Uterus (tissue), 4 donors: ENCODE results near the gene TTC16. TPM values are rescaled to one million over a fixed set of nuclear protein-coding genes. Genes with fewer than 3 reads are reported as not detected.

ENCODE experiments used
- DNase-seq, 2 donors: peaks; one replicate each; pipeline ENCODE4 v3.0.0-alpha.2; 2019 to 2020
- H3K27ac ChIP-seq, 2 donors: fragments of 200-600 bp; sonication (generic); 1 replicate in 1 of 2; 2 replicates in 1 of 2; pipeline ENCODE4 v1.5.1; 2016 to 2018
- H3K27me3 ChIP-seq, 2 donors: fragments of 200-600 bp; sonication (generic); one replicate each; pipeline ENCODE4 v1.5.1; 2018 to 2019; ENCODE audit warnings: control low read depth in 1 of 2
- H3K36me3 ChIP-seq, 2 donors: fragments of 200-600 bp; sonication (generic); one replicate each; pipeline ENCODE4 v1.5.1; 2019; ENCODE audit warnings: control low read depth in 1 of 2
- H3K4me1 ChIP-seq, 2 donors: fragments of 200-600 bp; sonication (generic); one replicate each; pipeline ENCODE4 v1.5.1; 2018 to 2019; ENCODE audit warnings: control low read depth in 1 of 2
- H3K4me3 ChIP-seq, 2 donors: fragments of 200-600 bp; sonication (generic); 1 replicate in 1 of 2; 2 replicates in 1 of 2; pipeline ENCODE4 v1.5.1; 2018 to 2019; ENCODE audit warnings: mild to moderate bottlenecking in 1 of 2
- H3K9me3 ChIP-seq, 2 donors: fragments of 200-600 bp; sonication (generic); one replicate each; pipeline ENCODE4 v1.5.1; 2019; ENCODE audit warnings: control low read depth in 1 of 2
- CTCF ChIP-seq, 4 experiments: fragments of 200-600 bp in 2 of 4; fragments of 450-650 bp in 2 of 4; sonication (generic) in 2 of 4; IDR thresholded peaks; one replicate each; pipeline ENCODE4 v1.5.1; 2016 to 2019; ENCODE audit warnings: antibody characterized with exemption in 4 of 4, mild to moderate bottlenecking in 2 of 4, moderate library complexity in 1 of 4
- POLR2A ChIP-seq, 2 donors: fragments of 450-650 bp; IDR thresholded peaks; one replicate each; pipeline ENCODE4 v1.6.1; 2016; ENCODE audit warnings: antibody characterized with exemption in 2 of 2, mild to moderate bottlenecking in 1 of 2, moderate library complexity in 1 of 2
- intact Hi-C: fragments of 100-400 bp; cut with DNase I; formaldehyde crosslinking; loops from one replicate; pipeline ENCODE4 v1.15.1; 2023; ENCODE audit warnings: low total_unique reads
- total RNA-seq, 4 donors: library from RNA; depleted of rRNA in 3 of 4; stranded (reverse); fragments of >200 nt in 3 of 4; gene quantifications; one replicate each; pipeline versions ENCODE4 v1.1.0 to v1.2.4, GENCODE V29; 2014 to 2023
- donor health status: DM: yes; HTN: yes; CAD: no.

TTC16 gene
- total RNA-seq, 4 donors from 2014 or later, result 0.48 to 12.6 (median 0.67) TPM; not detected in 1

- Histone ChIP-seq H3K4me1 (no peaks in the 10 kb centered on the region), H3K27ac (no peak overlapping the region), H3K4me3 (no peak overlapping the region), H3K9me3 (no peaks in the 10 kb centered on the region), H3K27me3 (no peaks in the 10 kb centered on the region), H3K36me3 (no peaks in the 10 kb centered on the region)
- TF ChIP-seq POLR2A (IDR thresholded peaks at IDR 0.05), result no peak
- TF ChIP-seq CTCF (IDR thresholded peaks at IDR 0.05), result no peak
- intact Hi-C loops, result loop anchor here (10.0 kb wide), 1 partner anchor 129 kb away; no protein-coding TSS in a partner anchor
- no peak for DNase-seq
Observed at GRCh38 chr9:127723444-127723843, 7.6 kb downstream of the TTC16 start.

- intact Hi-C loops, result loop anchor here (10.0 kb wide), 1 partner anchor 129 kb away; no protein-coding TSS in a partner anchor
- Histone ChIP-seq H3K4me3 (no peak overlapping the region), H3K36me3 (no peaks in the 10 kb centered on the region), H3K27me3 (no peaks in the 10 kb centered on the region), H3K4me1 (no peaks in the 10 kb centered on the region), H3K27ac (no peak overlapping the region), H3K9me3 (no peaks in the 10 kb centered on the region)
- TF ChIP-seq POLR2A (IDR thresholded peaks at IDR 0.05) (no peak), CTCF (IDR thresholded peaks at IDR 0.05) (no peak)
- no peak for DNase-seq
Observed at GRCh38 chr9:127724012-127724411, 8.1 kb downstream of the TTC16 start.

- H3K36me3 ChIP-seq, result no peaks in the 10 kb centered on the region
- intact Hi-C loops, result loop anchor here (10.0 kb wide), 1 partner anchor 132 kb away; no protein-coding TSS in a partner anchor
- H3K27me3 ChIP-seq, result no peaks in the 10 kb centered on the region
- TF ChIP-seq CTCF (IDR thresholded peaks at IDR 0.05), result no peak
- no peak for TF ChIP-seq POLR2A (IDR thresholded peaks at IDR 0.05)
- H3K27ac ChIP-seq, result no peak overlapping the region
- no peak for DNase-seq
- H3K4me1 ChIP-seq, result no peaks in the 10 kb centered on the region
- no peaks in the 10 kb centered on the region for H3K9me3 ChIP-seq
- H3K4me3 ChIP-seq, result no peak overlapping the region
Observed at GRCh38 chr9:127726871-127727270, 11.0 kb downstream of the TTC16 start.

GRCh38 chr9:127728808-127729207 lies 12.9 kb downstream of the TTC16 start:
- TF ChIP-seq POLR2A (IDR thresholded peaks at IDR 0.05), result no peak
- TF ChIP-seq CTCF (IDR thresholded peaks at IDR 0.05), result no peak
- H3K4me3 ChIP-seq, result no peak overlapping the region
- H3K27ac ChIP-seq, result no peak overlapping the region
- DNase-seq, result no peak
- H3K4me1 ChIP-seq, result no peaks in the 10 kb centered on the region
- intact Hi-C loops, result loop anchor here (10.0 kb wide), 1 partner anchor 134 kb away; no protein-coding TSS in a partner anchor
- no peaks in the 10 kb centered on the region for H3K9me3 ChIP-seq
- H3K36me3 ChIP-seq, result no peaks in the 10 kb centered on the region
- H3K27me3 ChIP-seq, result no peaks in the 10 kb centered on the region

- H3K4me1 ChIP-seq, result no peaks in the 10 kb centered on the region
- intact Hi-C loops, result loop anchor here (10.0 kb wide), 1 partner anchor 135 kb away; no protein-coding TSS in a partner anchor
- H3K27ac ChIP-seq, result no peak overlapping the region
- no peak overlapping the region for H3K4me3 ChIP-seq
- no peak for DNase-seq
- H3K36me3 ChIP-seq, result no peaks in the 10 kb centered on the region
- TF ChIP-seq POLR2A (IDR thresholded peaks at IDR 0.05) (no peak), CTCF (IDR thresholded peaks at IDR 0.05) (no peak)
- no peaks in the 10 kb centered on the region for H3K27me3 ChIP-seq
- H3K9me3 ChIP-seq, result no peaks in the 10 kb centered on the region
Observed at GRCh38 chr9:127729522-127730256, 13.8 kb downstream of the TTC16 start.
